ENCODE measurements around the gene ALG13.
"Not testable (repeated sequence)": the region's sequence is repeated elsewhere in the genome, so short reads cannot be mapped to it uniquely, and the experiment has no call there.

The ALG13 gene

DNA sequence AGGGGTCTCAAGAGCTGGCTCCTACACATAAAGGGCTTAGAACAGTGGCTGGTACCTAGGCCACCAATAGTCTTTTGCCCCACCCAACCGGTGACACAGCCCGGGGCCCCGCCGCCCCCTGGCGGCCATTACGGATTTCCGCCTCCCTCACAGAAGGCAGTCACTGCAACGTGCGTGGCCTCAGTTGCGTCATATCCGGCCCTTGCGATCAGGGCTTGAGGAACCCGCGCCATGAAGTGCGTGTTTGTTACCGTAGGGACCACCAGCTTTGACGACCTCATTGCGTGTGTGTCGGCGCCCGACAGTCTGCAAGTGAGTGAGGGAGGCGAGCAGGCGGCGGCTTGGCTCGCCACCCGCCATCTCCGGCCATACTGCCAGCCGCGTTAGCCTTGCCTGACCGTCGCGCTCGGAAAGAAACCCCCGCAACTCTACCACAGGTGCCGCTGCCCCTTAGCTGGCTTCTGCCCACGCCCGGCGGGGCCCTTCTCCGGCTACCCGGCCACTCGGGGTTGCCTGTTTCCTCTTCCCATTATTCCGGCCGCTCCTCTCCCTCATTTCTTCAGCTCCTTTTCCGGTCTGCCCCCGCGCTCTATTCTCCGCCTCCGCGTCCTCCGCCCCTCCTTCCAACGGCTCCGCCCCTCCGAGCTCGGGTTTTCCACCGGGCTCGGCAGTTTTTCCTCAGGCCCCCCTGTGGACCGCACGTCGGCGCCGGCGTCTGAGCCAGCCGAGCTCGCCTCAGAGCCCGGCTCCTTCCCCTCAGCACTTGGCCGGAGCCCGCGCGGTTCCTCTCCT, at the start of gene ALG13:
TSS of gene ALG13 (plus strand) at position 183 of the 792 bp plus-strand sequence. CDS start at position 232, 49 bp downstream.
- peak; percentile 84 for DNase-seq (ENCODE audit: low read depth)

DNA sequence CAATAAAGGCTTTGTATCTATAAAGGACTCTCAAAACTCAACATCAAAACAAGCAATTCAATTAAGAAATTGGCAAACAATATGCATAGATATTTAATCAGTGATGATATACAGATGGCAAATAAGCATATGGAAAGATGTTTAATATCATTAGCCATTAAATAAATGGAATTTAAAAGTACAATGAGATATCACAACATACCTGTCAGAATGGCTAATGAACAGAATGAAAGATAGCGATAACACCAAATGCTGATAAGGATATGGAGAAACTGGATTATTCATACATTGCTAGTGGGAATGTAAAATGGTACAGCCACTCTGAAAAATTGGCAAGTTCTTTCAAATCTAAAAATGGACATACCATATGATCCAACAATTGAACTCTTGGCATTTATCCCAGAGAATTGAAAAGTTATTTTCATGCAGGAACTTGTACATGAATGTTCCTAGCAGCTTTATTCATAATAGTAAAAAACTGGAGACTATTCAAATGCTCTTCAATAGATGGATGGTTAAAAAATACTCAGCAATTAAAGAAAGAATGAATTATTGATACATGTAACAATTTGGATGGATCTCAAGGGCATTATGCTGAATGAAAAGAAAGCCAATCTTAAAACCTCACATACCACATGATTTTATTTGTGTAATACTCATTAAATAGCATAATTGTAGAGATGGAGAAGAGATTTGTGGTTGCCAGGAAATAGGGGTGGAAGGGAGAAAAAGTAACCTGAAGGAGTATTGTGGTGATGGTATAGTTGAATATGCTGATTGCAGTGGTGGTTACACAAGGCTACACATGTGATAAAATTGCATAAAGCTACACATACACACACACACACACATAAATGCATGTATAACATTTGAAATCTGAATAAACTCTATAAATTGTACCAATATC, 45.9 kb upstream of the ALG13 start:
- DNase-seq (ENCODE audit: low read depth), result no peak

DNA sequence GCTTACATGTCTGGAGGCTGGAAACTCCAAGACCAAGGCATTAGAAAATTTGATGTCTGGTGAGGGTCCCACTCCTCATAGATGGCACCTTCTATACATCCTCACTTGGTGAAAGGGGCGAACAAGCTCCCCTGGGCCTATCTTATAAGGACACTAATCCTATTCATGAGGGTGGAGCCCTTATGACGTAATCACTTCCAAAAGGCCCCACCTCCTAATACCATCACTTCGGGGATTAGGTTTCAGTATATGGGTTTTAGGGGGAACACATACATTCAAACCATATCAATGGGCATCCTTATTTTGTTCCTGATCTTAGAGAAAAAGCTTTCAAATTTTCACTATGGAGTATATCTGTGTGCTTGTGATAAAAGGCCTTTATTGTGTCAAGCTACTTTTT, 39.0 kb upstream of the ALG13 start:
- no peak for DNase-seq (ENCODE audit: low read depth)

DNA sequence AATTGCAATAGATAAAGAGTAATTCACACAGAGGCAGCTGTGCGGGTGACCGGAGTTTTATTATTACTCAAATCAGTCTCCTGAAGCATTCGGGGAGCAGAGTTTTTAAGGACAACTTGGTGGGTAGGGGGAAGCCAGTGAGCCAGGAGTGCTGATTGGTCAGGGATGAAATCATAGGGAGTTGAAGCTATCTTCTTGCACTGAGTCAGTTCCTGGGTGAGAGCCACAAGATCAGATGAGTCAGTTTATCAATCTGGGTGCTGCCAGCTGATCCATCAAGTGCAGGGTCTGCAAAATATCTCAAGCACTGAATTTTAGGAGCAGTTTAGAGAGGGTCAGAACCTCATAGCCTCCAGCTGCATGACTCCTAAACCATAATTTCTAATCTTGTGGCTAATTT, 35.8 kb upstream of the ALG13 start:
- DNase-seq (ENCODE audit: low read depth), result not testable (repeated sequence)

DNA sequence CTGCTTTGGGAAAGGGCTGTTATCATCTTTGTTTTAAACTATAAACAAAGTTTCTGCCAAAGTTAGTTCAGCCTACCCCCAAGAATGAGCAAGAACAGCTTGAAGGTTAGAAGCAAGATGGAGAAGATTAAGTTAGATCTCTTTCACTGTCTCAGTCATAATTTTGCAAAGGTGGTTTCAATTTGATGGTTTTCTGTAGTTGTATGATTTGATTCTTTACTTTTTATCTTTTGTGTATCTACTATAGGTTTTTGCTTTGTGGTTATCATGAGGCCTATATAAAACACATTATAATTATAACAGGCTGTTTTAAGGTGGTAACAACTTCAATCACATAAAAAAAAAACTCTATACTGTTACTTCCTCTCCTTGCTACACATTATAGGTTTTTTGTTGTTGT, 35.4 kb upstream of the ALG13 start:
- DNase-seq (ENCODE audit: low read depth), result no peak

DNA sequence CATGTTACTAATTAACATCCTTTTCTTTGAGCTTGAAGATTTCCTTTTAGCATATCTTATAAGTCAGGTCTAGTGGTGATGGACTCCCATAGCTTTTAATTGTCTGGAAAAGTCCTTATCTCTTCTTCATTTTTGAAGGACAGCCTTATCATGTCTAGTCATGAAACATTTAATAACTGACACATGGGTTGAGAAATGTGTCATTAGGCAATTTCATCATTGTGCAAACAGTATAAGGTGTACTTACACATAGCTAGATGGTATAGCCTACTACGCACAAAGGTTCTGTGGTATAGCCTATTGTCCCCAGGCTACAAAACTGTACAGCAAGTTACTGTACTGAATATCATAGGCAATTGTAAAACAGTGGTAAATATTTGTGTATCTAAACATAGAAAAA, 34.5 kb upstream of the ALG13 start:
- no peak for DNase-seq (ENCODE audit: low read depth)

DNA sequence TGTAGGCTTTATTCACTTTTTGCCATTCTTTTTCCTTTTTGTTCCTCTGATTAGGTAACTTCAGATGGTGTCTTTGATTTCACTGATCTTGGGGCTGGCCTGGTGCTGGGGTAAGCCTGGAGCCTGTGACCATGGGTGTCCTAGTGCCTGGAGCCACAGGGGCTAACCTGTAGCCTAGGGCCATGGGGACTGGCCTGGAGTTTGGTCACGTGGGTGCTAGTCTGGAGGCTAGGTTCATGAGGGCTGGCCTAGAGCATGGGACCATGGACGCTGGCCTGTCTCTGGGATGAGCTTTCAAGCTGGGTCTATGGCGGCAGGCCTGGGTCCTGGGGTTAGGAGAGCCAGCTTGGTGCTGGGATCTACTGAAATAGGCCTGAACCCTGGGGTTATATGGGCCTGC, 32.2 kb upstream of the ALG13 start:
- DNase-seq (ENCODE audit: low read depth), result no peak

DNA sequence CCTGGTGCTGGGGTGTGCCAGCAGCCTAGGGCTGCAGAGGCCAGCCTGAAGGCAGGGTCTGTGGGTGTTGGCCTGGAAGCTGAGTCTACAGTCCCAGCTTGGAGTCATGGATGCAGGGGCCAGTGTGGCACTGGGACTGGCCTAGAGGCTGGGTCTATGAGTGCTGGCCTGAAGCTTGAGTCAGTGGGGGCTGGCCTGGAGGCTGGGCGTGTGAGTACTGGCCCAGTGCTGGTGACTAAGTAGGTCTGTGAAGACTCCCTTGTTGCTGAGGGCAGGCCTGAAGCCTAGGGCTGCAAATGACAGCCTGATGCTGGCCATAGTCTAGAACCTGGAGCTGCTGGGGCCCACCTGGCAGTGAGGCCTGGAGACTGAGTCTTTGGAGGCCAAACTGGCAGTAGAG, 31.3 kb upstream of the ALG13 start:
- no peak for DNase-seq (ENCODE audit: low read depth)

DNA sequence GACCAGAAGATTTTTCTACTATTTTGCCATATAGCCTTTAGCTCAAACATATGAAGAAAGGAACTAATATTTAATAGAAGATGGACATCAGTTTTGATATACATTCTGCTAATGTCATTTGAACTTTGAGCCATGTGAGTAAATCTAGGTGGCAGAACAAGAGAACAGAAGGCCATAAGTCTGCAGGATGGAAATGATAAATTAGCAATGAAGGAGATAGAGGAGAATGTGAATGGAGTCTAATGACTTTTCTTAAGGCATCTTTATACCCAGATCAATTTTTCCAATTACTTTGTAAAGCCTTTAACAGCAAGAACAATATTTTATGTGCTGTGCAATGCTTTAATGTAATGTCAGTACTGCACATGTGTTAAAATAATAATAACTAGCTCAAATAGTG, 30.1 kb upstream of the ALG13 start:
- DNase-seq (ENCODE audit: low read depth), result no peak

DNA sequence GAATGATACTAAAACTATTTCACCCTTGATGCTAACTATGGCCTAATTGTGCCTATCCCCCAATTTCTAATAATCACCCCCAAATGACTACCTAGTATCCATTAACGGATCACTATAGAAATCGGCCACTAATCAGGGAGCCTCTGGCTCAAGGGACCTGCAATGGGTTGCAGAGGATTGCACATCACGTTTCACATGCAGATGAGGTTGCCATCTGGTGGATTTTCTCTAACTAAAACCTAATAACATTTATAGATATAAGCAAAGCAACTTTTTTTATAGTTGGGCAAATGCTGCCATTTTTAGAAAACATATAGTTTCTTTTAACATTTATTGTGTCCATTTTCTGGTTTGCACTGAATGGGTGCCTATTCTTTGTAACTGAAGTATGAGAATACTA, 28.3 kb upstream of the ALG13 start:
- no peak for DNase-seq (ENCODE audit: low read depth)

DNA sequence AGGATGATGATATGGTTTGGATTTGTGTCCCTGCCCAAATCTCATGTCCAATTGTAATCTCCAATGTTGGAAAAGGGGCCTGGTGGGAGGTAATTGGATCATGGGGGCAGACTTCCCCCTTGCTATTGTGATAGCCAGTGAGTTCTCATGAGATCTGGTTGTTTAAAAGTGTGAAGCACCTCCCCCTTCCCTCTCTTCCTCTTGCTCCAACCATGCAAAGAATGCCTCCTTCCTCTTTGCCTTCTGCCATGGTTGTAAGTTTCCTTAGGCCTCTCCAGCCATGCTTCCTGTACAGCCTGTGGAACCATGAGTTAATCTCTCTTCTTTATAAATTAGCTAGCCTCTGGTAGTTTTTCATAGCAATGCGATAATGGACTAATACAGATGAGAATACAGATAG, 19.7 kb upstream of the ALG13 start:
- no peak for DNase-seq (ENCODE audit: low read depth)

DNA sequence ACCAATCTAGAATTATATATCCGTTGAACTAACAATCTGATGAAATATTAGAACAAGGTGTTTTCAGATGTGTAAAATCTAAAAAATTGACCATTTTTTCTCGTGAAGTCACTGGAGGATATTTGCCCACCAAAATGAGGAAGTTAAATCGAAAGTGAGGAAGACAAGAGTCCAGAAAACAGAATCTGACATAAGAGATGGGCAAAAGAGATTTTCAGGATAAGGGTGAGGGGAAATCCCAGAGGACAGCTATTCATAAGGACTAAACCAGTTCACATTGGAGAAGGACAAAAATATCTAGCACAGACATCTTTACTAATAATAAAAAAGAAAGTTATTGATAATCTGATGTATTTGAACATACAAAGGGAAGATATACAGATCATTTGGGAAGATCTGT, 18.7 kb upstream of the ALG13 start:
- no peak for DNase-seq (ENCODE audit: low read depth)

DNA sequence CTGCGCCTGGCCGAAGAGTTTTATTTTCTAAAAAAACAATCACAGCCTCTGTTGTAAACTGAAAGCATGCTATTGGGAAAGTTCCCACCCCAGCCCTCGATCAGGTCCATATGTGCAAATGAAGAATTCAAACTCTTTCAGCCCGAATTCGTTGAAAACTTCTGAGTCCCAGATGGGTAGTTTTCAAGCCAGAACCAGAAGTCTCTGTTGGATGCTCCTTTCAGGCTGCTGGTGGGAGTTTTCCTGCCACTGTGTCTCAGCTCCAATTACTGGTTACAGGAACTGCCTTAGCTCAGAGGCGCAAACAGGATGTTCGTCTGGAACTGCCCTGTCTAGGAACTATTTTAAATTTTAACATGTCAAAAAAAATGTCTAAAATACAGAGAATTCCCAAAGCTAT, 9.3 kb upstream of the ALG13 start:
- no peak for DNase-seq (ENCODE audit: low read depth)

DNA sequence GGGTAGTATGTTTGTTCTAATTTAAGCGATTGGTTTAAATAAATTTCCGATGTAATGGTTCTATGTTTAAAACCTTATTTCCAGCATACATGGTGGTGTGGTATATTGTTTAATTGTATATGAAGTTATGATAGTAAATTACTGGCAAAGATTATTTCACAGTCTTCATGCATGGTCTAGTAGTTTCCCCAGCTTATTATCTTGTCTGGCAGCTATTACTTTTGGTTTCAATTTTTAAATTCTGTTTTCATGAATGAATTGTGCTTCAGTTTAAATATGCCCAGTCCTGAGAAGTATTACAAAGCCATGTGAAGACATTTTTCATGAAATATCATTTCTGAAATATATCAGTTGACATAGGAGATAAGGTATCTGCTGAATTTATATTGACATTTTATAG, 6.3 kb downstream of the ALG13 start:
- no peak for DNase-seq (ENCODE audit: low read depth)

DNA sequence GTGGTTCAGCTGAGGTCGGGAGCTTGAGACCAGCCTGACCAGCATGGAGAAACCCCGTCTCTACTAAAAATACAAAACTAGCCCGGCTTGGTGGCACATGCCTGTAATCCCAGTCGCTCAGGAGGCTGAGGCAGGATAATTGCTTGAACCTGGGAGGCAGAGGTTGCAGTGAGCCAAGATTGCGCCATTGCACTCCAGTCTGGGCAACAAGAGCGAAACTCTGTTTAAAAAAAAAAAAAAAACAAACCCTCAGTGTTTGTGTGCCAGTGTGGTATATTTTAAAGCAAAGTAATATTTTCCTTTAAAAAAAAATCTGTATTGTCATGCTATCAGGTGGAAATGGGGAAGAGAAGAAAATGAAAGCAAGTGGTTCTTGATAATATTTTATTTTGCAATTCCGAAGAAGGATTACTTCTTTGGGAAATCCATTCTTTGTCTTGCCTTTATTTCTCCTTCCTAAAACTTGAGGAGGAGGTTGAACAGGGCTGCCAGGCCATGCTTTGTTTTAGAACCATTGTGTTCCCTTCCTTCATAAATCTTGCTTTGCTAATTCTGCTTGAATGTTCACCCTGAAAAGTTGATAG, 14.4 kb downstream of the ALG13 start:
- DNase-seq (ENCODE audit: low read depth), result no peak

DNA sequence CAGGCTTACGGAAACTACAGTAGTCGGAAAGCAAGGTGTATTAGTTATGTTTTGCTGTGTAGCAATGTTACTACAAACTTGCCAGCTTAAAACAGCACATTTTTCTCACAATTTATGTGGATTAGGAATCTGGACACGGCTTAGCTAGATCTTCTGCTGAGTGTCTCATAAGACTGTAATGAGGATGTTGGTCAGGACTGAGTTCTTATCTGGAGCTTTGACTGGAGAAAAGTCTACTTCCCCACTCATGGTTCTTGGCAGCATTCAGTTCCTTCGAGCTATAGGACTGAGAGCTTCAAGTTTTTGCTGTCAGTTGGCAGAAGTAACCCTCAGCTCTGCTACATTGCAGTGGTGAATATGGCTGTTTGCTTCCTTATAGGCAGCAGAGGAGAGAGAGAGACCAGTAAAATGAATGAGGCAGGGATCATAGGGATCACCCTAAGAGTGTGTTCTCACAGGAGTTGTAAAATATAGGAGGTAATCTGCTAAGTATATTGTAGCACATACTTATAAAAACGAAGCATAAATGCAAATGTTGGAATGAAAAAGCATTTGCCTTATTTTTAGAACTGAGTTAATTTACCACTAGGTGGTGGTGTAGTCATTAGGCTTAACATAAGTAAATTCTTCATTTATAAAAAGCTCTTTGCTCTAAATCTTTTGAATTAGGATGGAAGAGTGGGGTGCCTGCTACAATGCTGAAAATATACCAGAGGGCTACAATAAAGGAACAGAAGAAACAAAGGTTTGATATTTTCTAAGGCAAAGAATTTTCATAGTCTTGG, 38.6 kb downstream of the ALG13 start:
- no peak for DNase-seq (ENCODE audit: low read depth)

DNA sequence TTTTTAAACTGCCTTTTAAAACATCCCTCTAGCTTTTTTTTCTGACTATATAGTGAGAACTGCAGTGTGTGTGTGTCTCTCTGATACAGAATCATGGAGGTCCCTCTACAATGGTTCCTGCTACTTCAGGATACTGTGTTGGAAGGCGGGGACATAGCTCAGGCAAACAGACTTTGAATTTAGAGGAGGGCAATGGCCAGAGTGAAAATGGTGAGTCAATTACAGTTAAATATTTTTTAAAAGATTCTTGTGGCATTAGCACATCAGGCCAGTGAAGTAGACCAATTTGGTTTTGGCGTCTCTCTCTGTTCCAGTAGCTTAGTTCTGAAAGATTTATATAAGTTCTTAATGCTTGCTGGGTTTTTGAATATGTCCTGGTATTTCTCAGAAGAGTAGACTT, 47.1 kb downstream of the ALG13 start:
- no peak for DNase-seq (ENCODE audit: low read depth)

DNA sequence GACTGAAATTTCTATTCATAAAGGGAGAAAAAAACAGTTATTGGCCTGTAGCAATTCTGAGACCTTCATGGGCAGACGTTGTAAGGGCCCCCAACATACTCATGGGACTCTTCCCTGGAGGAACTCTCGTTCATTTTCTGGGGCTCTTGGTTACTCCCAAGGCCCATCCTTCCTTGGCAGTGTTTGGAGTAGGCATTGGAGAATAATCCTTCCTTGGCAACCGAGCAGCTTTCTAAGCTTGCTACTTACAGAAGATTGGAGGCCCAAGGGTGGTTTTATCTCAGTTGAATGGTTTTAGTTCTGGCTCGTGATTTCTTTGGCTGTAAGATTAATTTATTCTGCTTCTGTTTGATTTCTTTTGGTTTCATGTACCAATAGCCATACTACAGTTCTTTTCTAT, 50.4 kb downstream of the ALG13 start:
- no peak for DNase-seq (ENCODE audit: low read depth)

DNA sequence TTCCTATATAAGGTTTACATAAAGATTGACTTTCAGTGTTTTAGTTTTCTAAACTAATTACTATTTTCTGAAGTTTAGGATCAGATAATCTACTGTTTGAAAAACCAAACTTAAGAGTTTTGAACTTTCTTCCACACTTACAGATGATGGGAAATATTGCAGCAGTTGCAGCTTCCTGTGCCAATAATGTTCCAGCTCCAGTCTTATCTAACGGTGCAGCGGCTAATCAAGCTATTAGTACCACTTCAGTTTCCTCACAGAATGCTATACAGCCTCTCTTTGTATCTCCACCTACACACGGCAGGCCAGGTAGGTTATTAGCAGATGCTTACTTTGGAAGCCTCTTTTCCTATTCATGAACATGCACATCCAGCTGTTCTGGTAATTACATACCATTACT, 55.6 kb downstream of the ALG13 start:
- DNase-seq (ENCODE audit: low read depth), result no peak

DNA sequence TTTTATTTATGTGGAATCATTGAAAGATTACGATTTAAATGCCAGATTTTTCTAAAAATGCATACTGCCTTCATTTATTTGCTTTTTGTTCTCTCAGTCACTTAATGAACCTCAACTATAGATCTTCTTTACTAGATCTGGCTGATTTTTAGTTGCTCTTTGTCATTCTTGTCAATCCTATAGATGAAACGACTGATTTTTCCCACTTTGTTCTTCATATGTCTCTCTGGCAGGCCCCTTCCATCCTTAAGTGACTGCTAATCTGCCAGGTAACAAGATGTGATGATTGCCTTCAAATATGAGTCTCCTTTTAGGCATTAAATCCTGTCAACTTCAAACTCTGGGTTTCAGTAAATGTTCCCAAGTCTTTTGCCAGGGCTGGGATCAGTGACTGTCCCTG, 61.0 kb downstream of the ALG13 start:
- no peak for DNase-seq (ENCODE audit: low read depth)

DNA sequence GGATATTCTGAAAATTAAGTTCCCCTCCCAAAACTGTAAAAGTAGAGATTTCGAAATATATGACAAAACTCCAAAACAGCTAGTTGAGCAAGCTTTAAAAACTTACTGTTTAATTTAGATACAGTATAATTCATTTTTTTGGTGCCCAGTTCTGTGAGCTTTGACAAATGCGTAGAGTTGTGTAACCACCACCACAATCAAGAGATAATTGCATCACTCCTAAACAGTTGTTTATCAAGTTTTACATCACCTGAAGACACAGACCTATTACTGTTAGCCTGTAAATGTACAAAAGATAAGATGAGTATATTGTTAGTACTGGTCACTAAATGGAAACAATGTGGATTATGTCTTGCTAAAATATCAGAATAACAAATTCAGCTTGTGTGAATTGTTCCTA, 62.3 kb downstream of the ALG13 start:
- DNase-seq (ENCODE audit: low read depth), result no peak

DNA sequence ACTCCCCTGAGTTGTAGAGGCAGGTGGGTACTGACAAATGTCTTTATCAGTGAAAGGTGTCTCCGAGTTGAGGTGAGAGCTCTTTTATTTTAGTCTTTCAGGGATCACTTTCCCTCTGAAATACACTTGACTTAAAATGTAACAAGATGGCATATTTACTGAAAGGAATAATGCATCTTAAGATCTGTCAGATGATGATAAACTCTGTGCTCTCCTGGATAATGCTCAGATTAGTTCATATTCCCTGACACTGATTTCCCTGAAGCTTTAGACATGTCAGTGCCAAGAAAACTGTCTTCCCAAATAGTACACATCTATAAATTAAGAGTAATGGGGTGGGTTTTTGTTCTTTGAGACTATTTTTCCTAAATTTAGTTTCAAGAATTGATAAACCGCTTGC, 75.5 kb downstream of the ALG13 start:
- no peak for DNase-seq (ENCODE audit: low read depth)
